Liver (tissue), 9 donors: ENCODE data around the gene NEUROG2. TPM values are rescaled to one million over a fixed set of nuclear protein-coding genes. Genes with fewer than 3 reads are reported as not detected.
A peak's percentile ranks its signal among the peaks of the same experiment; 100 is the strongest.

Experiments used
- DNase-seq: peaks from one replicate; pipeline ENCODE4 v3.0.0-alpha.2; 2017; ENCODE audit warnings: low spot score
- H3K27ac ChIP-seq, 2 donors: one replicate each; pipeline ENCODE4 v1.7.0; 2013; ENCODE audit warnings: inconsistent platforms in 2 of 2, low read length in 2 of 2, control low read depth in 1 of 2, low read depth in 1 of 2, mild to moderate bottlenecking in 1 of 2
- H3K27me3 ChIP-seq, 4 donors: one replicate each; pipeline versions ENCODE4 v1.6.1 to v1.7.0; 2013; ENCODE audit warnings: low read length in 3 of 4, inconsistent platforms in 1 of 4, mild to moderate bottlenecking in 1 of 4, moderate library complexity in 1 of 4; ENCODE audit not compliant: control insufficient read depth in 4 of 4, insufficient read depth in 4 of 4
- H3K36me3 ChIP-seq, 4 donors: one replicate each; pipeline versions ENCODE4 v1.6.1 to v1.7.0; 2013; ENCODE audit warnings: low read length in 3 of 4, mild to moderate bottlenecking in 3 of 4, low read depth in 1 of 4, moderate library complexity in 1 of 4; ENCODE audit not compliant: control insufficient read depth in 4 of 4, insufficient read depth in 3 of 4
- H3K4me1 ChIP-seq, 4 donors: one replicate each; pipeline versions ENCODE4 v1.6.1 to v1.7.0; 2013; ENCODE audit warnings: low read length in 3 of 4, mild to moderate bottlenecking in 3 of 4, moderate library complexity in 1 of 4; ENCODE audit not compliant: control insufficient read depth in 4 of 4, insufficient read depth in 4 of 4
- H3K4me3 ChIP-seq, 3 donors: one replicate each; pipeline versions ENCODE4 v1.6.1 to v1.7.0; 2013; ENCODE audit warnings: low read length in 3 of 3, control low read depth in 1 of 3, low read depth in 1 of 3, mild to moderate bottlenecking in 1 of 3
- H3K9ac ChIP-seq, 2 donors: one replicate each; pipeline ENCODE4 v1.7.0; 2013; ENCODE audit warnings: low read length in 2 of 2, mild to moderate bottlenecking in 2 of 2, moderate library complexity in 2 of 2, control low read depth in 1 of 2, low read depth in 1 of 2
- H3K9me3 ChIP-seq, 4 donors: one replicate each; pipeline versions ENCODE4 v1.6.1 to v1.7.0; 2013; ENCODE audit warnings: low read length in 3 of 4; ENCODE audit not compliant: control insufficient read depth in 4 of 4
- EGR1 ChIP-seq, 2 donors: IDR thresholded peaks; 2 replicates each; pipeline ENCODE4 v1.6.1; 2016 to 2018; ENCODE audit warnings: antibody characterized with exemption in 2 of 2, low read depth in 2 of 2
- FOXA1 ChIP-seq: IDR thresholded peaks from 2 replicates; pipeline ENCODE4 v1.6.1; 2016; ENCODE audit warnings: antibody characterized with exemption
- FOXA2 ChIP-seq: IDR thresholded peaks from 2 replicates; pipeline ENCODE4 v1.6.1; 2016; ENCODE audit warnings: antibody characterized with exemption
- GABPA ChIP-seq, 2 donors: IDR thresholded peaks in 1 of 2; conservative IDR thresholded peaks in 1 of 2; 2 replicates each; pipeline ENCODE4 v1.6.1; 2016; ENCODE audit warnings: antibody characterized with exemption in 2 of 2, mild to moderate bottlenecking in 1 of 2, moderate library complexity in 1 of 2
- HNF4A ChIP-seq, 2 donors: conservative IDR thresholded peaks; 2 replicates each; pipeline ENCODE4 v1.6.1; 2016; ENCODE audit warnings: antibody characterized with exemption in 2 of 2, mild to moderate bottlenecking in 2 of 2
- HNF4G ChIP-seq: IDR thresholded peaks from 2 replicates; pipeline ENCODE4 v1.6.1; 2016; ENCODE audit warnings: antibody characterized with exemption
- JUND ChIP-seq, 2 donors: IDR thresholded peaks; 2 replicates each; pipeline ENCODE4 v1.6.1; 2016; ENCODE audit warnings: antibody characterized with exemption in 2 of 2
- NR2F2 ChIP-seq: IDR thresholded peaks from 2 replicates; pipeline ENCODE4 v1.6.1; 2016; ENCODE audit warnings: antibody characterized with exemption
- RAD21 ChIP-seq, 2 donors: IDR thresholded peaks; 2 replicates each; pipeline ENCODE4 v1.6.1; 2016; ENCODE audit warnings: antibody characterized with exemption in 2 of 2, mild to moderate bottlenecking in 2 of 2
- REST ChIP-seq: IDR thresholded peaks from 2 replicates; pipeline ENCODE4 v1.6.1; 2016; ENCODE audit warnings: antibody characterized with exemption, mild to moderate bottlenecking
- RXRA ChIP-seq, 2 donors: IDR thresholded peaks; 2 replicates each; pipeline ENCODE4 v1.6.1; 2017 to 2018; ENCODE audit warnings: antibody characterized with exemption in 2 of 2, mild to moderate bottlenecking in 1 of 2
- SP1 ChIP-seq: IDR thresholded peaks from 2 replicates; pipeline ENCODE4 v1.6.1; 2018; ENCODE audit warnings: antibody characterized with exemption, mild to moderate bottlenecking
- TAF1 ChIP-seq: conservative IDR thresholded peaks from 2 replicates; pipeline ENCODE4 v1.6.1; 2016; ENCODE audit warnings: antibody characterized with exemption, mild to moderate bottlenecking
- YY1 ChIP-seq: IDR thresholded peaks from 2 replicates; pipeline ENCODE4 v1.6.1; 2016; ENCODE audit warnings: antibody characterized with exemption, mild to moderate bottlenecking
- ZBTB33 ChIP-seq: IDR thresholded peaks from 2 replicates; pipeline ENCODE4 v1.6.1; 2016; ENCODE audit warnings: antibody characterized with exemption
- WGBS: extraction: QIAGEN DNeasy Blood & Tissue Kit; methylation state at CpG from one replicate; pipeline ENCODE4 v1.1.7; 2013; 5-methylcytosine and 5-hydroxymethylcytosine counted together
- polyA plus RNA-seq, 2 donors: library from polyadenylated mRNA; stranded (reverse) in 1 of 2; unstranded in 1 of 2; fragments of 200-250 nt in 1 of 2; fragments of >200 nt in 1 of 2; fragmentation: Nextera tagmentation in 1 of 2; extraction: Ambion mirVana in 1 of 2; gene quantifications; one replicate each; pipeline versions ENCODE4 v1.2.1 to v1.2.3, GENCODE V29; 2013 to 2015
- total RNA-seq, 2 donors: library from RNA; depleted of rRNA; stranded (reverse); fragments of >200 nt; gene quantifications; one replicate each; pipeline ENCODE4 v1.2.3, GENCODE V29; 2014
- TF ChIP-seq, protein P1 (sequence below): IDR thresholded peaks from 2 replicates; pipeline ENCODE4 v1.6.1; 2016; ENCODE audit warnings: antibody characterized with exemption
- TF ChIP-seq, protein P2 (sequence below): fragments of 150-350 bp; IDR thresholded peaks from 2 replicates; pipeline ENCODE4 v1.5.1; 2017; ENCODE audit warnings: improper control_type of control experiment, low read depth, low read length; ENCODE audit not compliant: missing input control
- donor health status: healthy.
- donor health status: healthy.
- donor health status: healthy.
- donor health status: healthy.
- donor health status: healthy.

NEUROG2 gene
- total and polyA plus RNA-seq, 4 donors = not detected

DNA sequence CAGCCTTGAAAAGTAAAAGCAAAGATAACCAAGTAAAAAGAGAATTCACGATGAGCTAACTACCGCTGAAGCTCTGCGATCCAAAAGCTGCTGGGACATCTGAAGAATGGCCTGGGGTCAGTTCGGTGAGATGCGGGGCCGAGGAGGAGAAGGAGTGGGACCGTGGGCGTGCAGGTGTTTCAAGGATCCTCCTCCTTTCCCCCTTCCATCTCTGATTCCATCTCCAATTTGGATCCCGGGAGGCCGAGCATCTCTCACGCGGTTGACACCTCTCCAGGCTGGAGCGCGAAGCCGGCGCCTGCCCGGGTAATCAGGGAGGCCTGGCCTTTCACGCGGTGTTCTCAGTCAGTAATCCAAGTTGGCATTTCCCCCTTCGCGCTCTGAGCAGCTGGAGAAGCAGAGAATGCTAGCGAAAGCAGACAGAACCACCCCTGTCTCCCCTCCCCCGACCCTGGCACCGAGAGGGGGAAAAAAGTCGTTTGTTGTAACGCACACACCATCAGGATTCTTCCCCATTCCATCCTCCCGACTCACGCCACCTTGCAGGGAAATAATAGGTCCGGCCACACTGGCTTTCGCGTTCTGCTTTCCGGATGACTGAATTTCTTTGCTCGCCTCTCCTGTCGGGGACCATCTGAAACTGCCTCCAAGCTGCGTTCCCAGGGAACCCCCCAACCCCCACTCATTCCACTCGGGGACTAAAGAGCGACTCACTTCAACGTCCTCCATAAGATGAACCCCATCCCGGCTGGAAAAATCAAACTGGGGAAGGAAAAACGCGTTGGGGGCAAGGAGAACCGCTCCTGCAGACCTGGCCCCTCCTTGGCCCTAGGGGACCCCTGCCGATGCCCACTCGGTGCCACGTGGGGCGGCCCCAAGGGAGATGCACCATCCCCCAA, 6.5 kb downstream of the NEUROG2 start:
- TF ChIP-seq EGR1 (IDR thresholded peaks at IDR 0.05; ENCODE audit: low read depth in 2 of 2) = no peak
- no peak for TF ChIP-seq HNF4G
- no peak for TF ChIP-seq JUND (IDR thresholded peaks at IDR 0.05)
- no peak for TF ChIP-seq FOXA2
- TF ChIP-seq ZBTB33 = no peak
- TF ChIP-seq HNF4A (conservative IDR thresholded peaks at IDR 0.05) = no peak
- no peak for TF ChIP-seq REST
- TF ChIP-seq NR2F2 = no peak
- Histone ChIP-seq H3K4me3 (peak overlapping the region in 1 of 3 donors; percentile 26), H3K4me1 (peaks cover 10 to 26% (median 17%) of the 10 kb centered on the region in 4 donors), H3K9me3 (peaks cover 0 to 2% (median 0%) of the 10 kb centered on the region in 4 donors), H3K27me3 (peaks cover 6 to 25% (median 16%) of the 10 kb centered on the region in 4 donors), H3K27ac (no peak overlapping the region), H3K9ac (no peak overlapping the region), H3K36me3 (no peaks in the 10 kb centered on the region)
- 5% methylated on average over 46 of the region's 46 CpGs for WGBS
- no peak for DNase-seq

- Histone ChIP-seq H3K9me3 (peaks cover 0 to 2% (median 0%) of the 10 kb centered on the region in 4 donors), H3K9ac (no peak overlapping the region), H3K4me3 (no peak overlapping the region), H3K4me1 (peaks cover 8 to 21% (median 16%) of the 10 kb centered on the region in 4 donors), H3K36me3 (no peaks in the 10 kb centered on the region), H3K27me3 (peaks cover 5 to 19% (median 13%) of the 10 kb centered on the region in 4 donors), H3K27ac (no peak overlapping the region)
- no peak for DNase-seq
- 6% methylated on average over 6 of the region's 6 CpGs for WGBS
- no peak for TF ChIP-seq NR2F2
- no peak for TF ChIP-seq REST
- TF ChIP-seq TAF1 = no peak
- TF ChIP-seq SP1 = no peak
- TF ChIP-seq, protein P1, sequence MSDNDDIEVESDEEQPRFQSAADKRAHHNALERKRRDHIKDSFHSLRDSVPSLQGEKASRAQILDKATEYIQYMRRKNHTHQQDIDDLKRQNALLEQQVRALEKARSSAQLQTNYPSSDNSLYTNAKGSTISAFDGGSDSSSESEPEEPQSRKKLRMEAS = no peak
- TF ChIP-seq FOXA1 = no peak
- no peak for TF ChIP-seq HNF4A (conservative IDR thresholded peaks at IDR 0.05)
- no peak for TF ChIP-seq ZBTB33
- no peak for TF ChIP-seq RXRA (IDR thresholded peaks at IDR 0.05)
- TF ChIP-seq HNF4G = no peak
- TF ChIP-seq, protein P2, sequence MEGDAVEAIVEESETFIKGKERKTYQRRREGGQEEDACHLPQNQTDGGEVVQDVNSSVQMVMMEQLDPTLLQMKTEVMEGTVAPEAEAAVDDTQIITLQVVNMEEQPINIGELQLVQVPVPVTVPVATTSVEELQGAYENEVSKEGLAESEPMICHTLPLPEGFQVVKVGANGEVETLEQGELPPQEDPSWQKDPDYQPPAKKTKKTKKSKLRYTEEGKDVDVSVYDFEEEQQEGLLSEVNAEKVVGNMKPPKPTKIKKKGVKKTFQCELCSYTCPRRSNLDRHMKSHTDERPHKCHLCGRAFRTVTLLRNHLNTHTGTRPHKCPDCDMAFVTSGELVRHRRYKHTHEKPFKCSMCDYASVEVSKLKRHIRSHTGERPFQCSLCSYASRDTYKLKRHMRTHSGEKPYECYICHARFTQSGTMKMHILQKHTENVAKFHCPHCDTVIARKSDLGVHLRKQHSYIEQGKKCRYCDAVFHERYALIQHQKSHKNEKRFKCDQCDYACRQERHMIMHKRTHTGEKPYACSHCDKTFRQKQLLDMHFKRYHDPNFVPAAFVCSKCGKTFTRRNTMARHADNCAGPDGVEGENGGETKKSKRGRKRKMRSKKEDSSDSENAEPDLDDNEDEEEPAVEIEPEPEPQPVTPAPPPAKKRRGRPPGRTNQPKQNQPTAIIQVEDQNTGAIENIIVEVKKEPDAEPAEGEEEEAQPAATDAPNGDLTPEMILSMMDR = no peak
- TF ChIP-seq FOXA2 = no peak
- TF ChIP-seq JUND (IDR thresholded peaks at IDR 0.05) = no peak
- TF ChIP-seq YY1 = no peak
- TF ChIP-seq RAD21 (IDR thresholded peaks at IDR 0.05) = no peak
- TF ChIP-seq EGR1 (IDR thresholded peaks at IDR 0.05; ENCODE audit: low read depth in 2 of 2) = no peak
- no peak for TF ChIP-seq GABPA (IDR thresholded peaks at IDR 0.05 in 1 of 2, conservative IDR thresholded peaks at IDR 0.05 in 1 of 2)
Observed at GRCh38 chr4:112508356-112508755, 7.6 kb downstream of the NEUROG2 start.
